ENCODE results near the gene RTL10. TPM values are rescaled to one million over a fixed set of nuclear protein-coding genes. Genes with fewer than 3 reads are reported as not detected.

The RTL10 gene
- total RNA-seq, 1 donor from 2014 or later = 20.3 TPM

- no peak for TF ChIP-seq CTCF (IDR thresholded peaks at IDR 0.05; ENCODE audit: unreplicated experiment)
- Mint-ChIP-seq H3K9me3 (ENCODE audit: unreplicated experiment) (no peaks in the 10 kb centered on the region), H3K27ac (ENCODE audit: unreplicated experiment) (no peak overlapping the region), H3K4me3 (ENCODE audit: unreplicated experiment) (no peak overlapping the region), H3K4me1 (ENCODE audit: unreplicated experiment) (peaks cover 8% of the 10 kb centered on the region), H3K27me3 (ENCODE audit: unreplicated experiment) (no peaks in the 10 kb centered on the region), H3K36me3 (ENCODE audit: low read depth, unreplicated experiment) (no peaks in the 10 kb centered on the region)
- no peak for DNase-seq (ENCODE audit: low spot score)
Observed at GRCh38 chr22:19863571-19863970, 8.9 kb upstream of the RTL10 start.

GRCh38 chr22:19862619-19863246, 8.1 kb upstream of the RTL10 start:
- no peaks in the 10 kb centered on the region for H3K27me3 Mint-ChIP-seq (ENCODE audit: unreplicated experiment)
- H3K36me3 Mint-ChIP-seq (ENCODE audit: low read depth, unreplicated experiment) = no peaks in the 10 kb centered on the region
- no peak for TF ChIP-seq CTCF (IDR thresholded peaks at IDR 0.05; ENCODE audit: unreplicated experiment)
- H3K27ac Mint-ChIP-seq (ENCODE audit: unreplicated experiment) = no peak overlapping the region
- no peak for DNase-seq (ENCODE audit: low spot score)
- H3K4me3 Mint-ChIP-seq (ENCODE audit: unreplicated experiment) = no peak overlapping the region
- H3K9me3 Mint-ChIP-seq (ENCODE audit: unreplicated experiment) = no peaks in the 10 kb centered on the region
- peaks cover 3% of the 10 kb centered on the region for H3K4me1 Mint-ChIP-seq (ENCODE audit: unreplicated experiment)

GRCh38 chr22:19859861-19860510, 5.3 kb upstream of the RTL10 start:
- no peak overlapping the region for H3K4me3 Mint-ChIP-seq (ENCODE audit: unreplicated experiment)
- no peak for TF ChIP-seq CTCF (IDR thresholded peaks at IDR 0.05; ENCODE audit: unreplicated experiment)
- no peak for DNase-seq (ENCODE audit: low spot score)

GRCh38 chr22:19857382-19857781, 2.7 kb upstream of the RTL10 start:
- TF ChIP-seq CTCF (IDR thresholded peaks at IDR 0.05; ENCODE audit: unreplicated experiment) = no peak
- H3K36me3 Mint-ChIP-seq (ENCODE audit: low read depth, unreplicated experiment) = peaks cover 7% of the 10 kb centered on the region
- DNase-seq (ENCODE audit: low spot score) = no peak
- peaks cover 15% of the 10 kb centered on the region for H3K27me3 Mint-ChIP-seq (ENCODE audit: unreplicated experiment)
- H3K4me3 Mint-ChIP-seq (ENCODE audit: unreplicated experiment) = no peak overlapping the region
- no peaks in the 10 kb centered on the region for H3K9me3 Mint-ChIP-seq (ENCODE audit: unreplicated experiment)
- peaks cover 23% of the 10 kb centered on the region for H3K4me1 Mint-ChIP-seq (ENCODE audit: unreplicated experiment)
- H3K27ac Mint-ChIP-seq (ENCODE audit: unreplicated experiment) = no peak overlapping the region

More at GRCh38 chr22:19859861-19860510, 5.3 kb upstream of the RTL10 start:
- Mint-ChIP-seq H3K9me3 (ENCODE audit: unreplicated experiment) (no peaks in the 10 kb centered on the region), H3K36me3 (ENCODE audit: low read depth, unreplicated experiment) (no peaks in the 10 kb centered on the region), H3K27me3 (ENCODE audit: unreplicated experiment) (no peaks in the 10 kb centered on the region), H3K27ac (ENCODE audit: unreplicated experiment) (no peak overlapping the region), H3K4me1 (ENCODE audit: unreplicated experiment) (peaks cover 5% of the 10 kb centered on the region)

Measured in endothelial cell (in vitro differentiated cells).